ENCODE results near the gene NRCAM.

Gene NRCAM

DNA sequence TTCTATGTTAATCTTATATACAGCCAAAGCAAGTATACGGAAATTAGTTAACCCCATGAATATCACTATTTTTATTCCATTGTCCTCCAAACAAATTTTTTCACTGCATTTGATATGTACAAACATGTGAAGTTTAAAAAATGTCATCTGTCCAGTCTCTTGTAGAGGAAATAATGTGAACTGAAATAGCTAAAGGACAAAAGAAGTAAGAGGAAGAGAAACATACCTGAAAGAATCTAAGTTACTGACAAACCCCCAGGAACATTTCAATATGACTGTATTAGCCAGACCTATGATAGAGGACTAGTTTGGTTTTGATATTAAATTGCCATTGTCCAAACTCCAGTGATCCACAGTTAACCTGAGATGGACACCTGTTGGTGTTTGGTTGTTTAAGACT is 80.6 kb downstream of the NRCAM start:
- Histone ChIP-seq H3K27me3 (ENCODE audit: insufficient read depth, poor library complexity, severe bottlenecking) (no peaks in the 10 kb centered on the region), H3K36me3 (ENCODE audit: low read depth) (no peaks in the 10 kb centered on the region), H3K9me3 (ENCODE audit: severe bottlenecking) (no peaks in the 10 kb centered on the region), H3K4me1 (ENCODE audit: insufficient read depth, poor library complexity, severe bottlenecking) (no peaks in the 10 kb centered on the region), H3K27ac (ENCODE audit: poor library complexity, severe bottlenecking) (no peak overlapping the region), H3K4me3 (ENCODE audit: severe bottlenecking) (no peak overlapping the region)
- no peak for ATAC-seq (ENCODE audit: low read depth)
- TF ChIP-seq, protein P1, sequence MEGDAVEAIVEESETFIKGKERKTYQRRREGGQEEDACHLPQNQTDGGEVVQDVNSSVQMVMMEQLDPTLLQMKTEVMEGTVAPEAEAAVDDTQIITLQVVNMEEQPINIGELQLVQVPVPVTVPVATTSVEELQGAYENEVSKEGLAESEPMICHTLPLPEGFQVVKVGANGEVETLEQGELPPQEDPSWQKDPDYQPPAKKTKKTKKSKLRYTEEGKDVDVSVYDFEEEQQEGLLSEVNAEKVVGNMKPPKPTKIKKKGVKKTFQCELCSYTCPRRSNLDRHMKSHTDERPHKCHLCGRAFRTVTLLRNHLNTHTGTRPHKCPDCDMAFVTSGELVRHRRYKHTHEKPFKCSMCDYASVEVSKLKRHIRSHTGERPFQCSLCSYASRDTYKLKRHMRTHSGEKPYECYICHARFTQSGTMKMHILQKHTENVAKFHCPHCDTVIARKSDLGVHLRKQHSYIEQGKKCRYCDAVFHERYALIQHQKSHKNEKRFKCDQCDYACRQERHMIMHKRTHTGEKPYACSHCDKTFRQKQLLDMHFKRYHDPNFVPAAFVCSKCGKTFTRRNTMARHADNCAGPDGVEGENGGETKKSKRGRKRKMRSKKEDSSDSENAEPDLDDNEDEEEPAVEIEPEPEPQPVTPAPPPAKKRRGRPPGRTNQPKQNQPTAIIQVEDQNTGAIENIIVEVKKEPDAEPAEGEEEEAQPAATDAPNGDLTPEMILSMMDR (IDR thresholded peaks at IDR 0.05; ENCODE audit: poor library complexity, severe bottlenecking), result no peak
- DNase-seq (ENCODE audit: low spot score), result no peak

DNA sequence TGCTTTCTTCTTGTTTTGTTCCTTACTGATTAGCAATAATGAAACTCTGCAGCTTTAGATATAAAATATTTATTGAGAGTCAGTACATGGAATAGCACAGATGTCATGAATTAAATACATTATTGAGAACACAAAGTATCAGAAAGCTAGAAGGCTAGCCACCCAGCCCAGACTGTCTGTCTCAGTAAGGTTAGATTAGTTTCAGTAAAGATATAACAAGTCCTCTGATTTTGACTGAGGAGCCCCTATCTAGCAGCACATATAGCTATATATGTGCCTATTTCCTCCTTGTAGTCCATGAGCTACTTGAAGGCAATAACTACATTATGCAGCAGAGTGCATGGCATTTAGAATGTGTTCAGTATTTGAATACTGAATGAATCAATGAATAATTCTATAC is 81.3 kb downstream of the NRCAM start:
- no peak overlapping the region for H3K4me3 ChIP-seq (ENCODE audit: severe bottlenecking)
- H3K27me3 ChIP-seq (ENCODE audit: insufficient read depth, poor library complexity, severe bottlenecking), result no peaks in the 10 kb centered on the region
- H3K27ac ChIP-seq (ENCODE audit: poor library complexity, severe bottlenecking), result no peak overlapping the region
- H3K36me3 ChIP-seq (ENCODE audit: low read depth), result no peaks in the 10 kb centered on the region
- ATAC-seq (ENCODE audit: low read depth), result no peak
- TF ChIP-seq, protein P1 (IDR thresholded peaks at IDR 0.05; ENCODE audit: poor library complexity, severe bottlenecking), result no peak
- H3K4me1 ChIP-seq (ENCODE audit: insufficient read depth, poor library complexity, severe bottlenecking), result no peaks in the 10 kb centered on the region
- no peak for DNase-seq (ENCODE audit: low spot score)
- H3K9me3 ChIP-seq (ENCODE audit: severe bottlenecking), result no peaks in the 10 kb centered on the region

DNA sequence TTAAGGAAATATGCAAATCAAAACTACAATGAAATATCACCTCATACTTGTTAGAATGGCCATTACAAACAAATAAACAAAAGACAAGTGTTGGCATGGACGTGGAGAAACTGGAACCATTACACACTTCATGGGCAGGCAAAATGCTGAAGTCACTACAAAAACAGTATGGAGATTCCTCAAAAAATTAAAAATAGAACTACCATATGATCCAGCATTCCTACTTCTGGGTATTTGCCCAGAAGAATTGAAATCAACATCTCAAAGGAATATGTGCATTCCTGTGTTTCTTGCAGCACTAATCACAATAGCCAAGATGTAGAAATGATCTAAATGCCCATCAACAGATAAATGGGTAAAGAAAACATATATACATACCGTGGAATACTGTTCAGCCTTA is 83.6 kb downstream of the NRCAM start:
- Histone ChIP-seq H3K4me1 (ENCODE audit: insufficient read depth, poor library complexity, severe bottlenecking) (no peaks in the 10 kb centered on the region), H3K4me3 (ENCODE audit: severe bottlenecking) (no peak overlapping the region), H3K36me3 (ENCODE audit: low read depth) (no peaks in the 10 kb centered on the region), H3K27me3 (ENCODE audit: insufficient read depth, poor library complexity, severe bottlenecking) (no peaks in the 10 kb centered on the region), H3K9me3 (ENCODE audit: severe bottlenecking) (no peaks in the 10 kb centered on the region), H3K27ac (ENCODE audit: poor library complexity, severe bottlenecking) (no peak overlapping the region)
- no peak for ATAC-seq (ENCODE audit: low read depth)
- TF ChIP-seq, protein P1 (IDR thresholded peaks at IDR 0.05; ENCODE audit: poor library complexity, severe bottlenecking), result no peak
- no peak for DNase-seq (ENCODE audit: low spot score)

DNA sequence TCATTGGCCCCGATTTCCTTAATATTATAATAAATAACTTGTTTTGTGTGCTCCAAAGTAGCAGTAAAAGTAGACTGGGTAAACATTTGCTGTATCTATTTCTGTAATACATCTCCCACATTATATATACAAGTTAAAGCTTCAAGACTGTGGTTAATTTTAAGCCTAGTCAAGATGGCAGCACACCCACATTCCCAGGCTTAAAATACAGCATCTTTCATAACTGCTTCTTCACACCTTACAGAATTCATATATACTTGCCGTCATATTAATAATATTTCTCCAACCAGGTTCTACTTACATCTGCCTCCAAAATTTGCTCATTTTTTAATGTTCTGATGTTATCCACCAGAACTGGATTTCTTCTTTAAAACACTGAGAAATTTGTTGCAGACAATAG is 85.6 kb downstream of the NRCAM start:
- Histone ChIP-seq H3K36me3 (ENCODE audit: low read depth) (no peaks in the 10 kb centered on the region), H3K4me3 (ENCODE audit: severe bottlenecking) (no peak overlapping the region), H3K27me3 (ENCODE audit: insufficient read depth, poor library complexity, severe bottlenecking) (no peaks in the 10 kb centered on the region), H3K4me1 (ENCODE audit: insufficient read depth, poor library complexity, severe bottlenecking) (no peaks in the 10 kb centered on the region), H3K9me3 (ENCODE audit: severe bottlenecking) (no peaks in the 10 kb centered on the region), H3K27ac (ENCODE audit: poor library complexity, severe bottlenecking) (no peak overlapping the region)
- DNase-seq (ENCODE audit: low spot score) (no peak), ATAC-seq (ENCODE audit: low read depth) (no peak)
- TF ChIP-seq, protein P1 (IDR thresholded peaks at IDR 0.05; ENCODE audit: poor library complexity, severe bottlenecking), result no peak

DNA sequence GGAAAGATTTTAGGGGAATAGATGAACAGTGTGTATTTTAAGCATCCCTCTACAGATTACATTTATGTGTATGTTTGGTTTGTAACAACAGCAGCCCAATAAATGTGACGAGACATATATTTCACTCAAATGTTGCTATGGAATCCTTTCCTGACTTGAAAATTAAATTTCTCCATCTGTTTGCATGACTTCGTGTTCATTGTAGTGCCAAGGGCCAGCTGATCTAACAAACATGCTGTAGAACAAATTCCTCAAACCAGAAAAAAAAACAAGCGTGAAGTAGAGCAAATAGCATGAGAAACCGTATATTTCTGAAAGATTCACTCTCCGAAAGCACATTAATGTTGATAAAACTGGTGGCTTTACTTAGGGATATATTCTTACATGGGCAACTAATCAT is 87.8 kb downstream of the NRCAM start:
- Histone ChIP-seq H3K4me3 (ENCODE audit: severe bottlenecking) (no peak overlapping the region), H3K27ac (ENCODE audit: poor library complexity, severe bottlenecking) (no peak overlapping the region), H3K4me1 (ENCODE audit: insufficient read depth, poor library complexity, severe bottlenecking) (no peaks in the 10 kb centered on the region), H3K27me3 (ENCODE audit: insufficient read depth, poor library complexity, severe bottlenecking) (no peaks in the 10 kb centered on the region), H3K9me3 (ENCODE audit: severe bottlenecking) (no peaks in the 10 kb centered on the region), H3K36me3 (ENCODE audit: low read depth) (no peaks in the 10 kb centered on the region)
- DNase-seq (ENCODE audit: low spot score) (no peak), ATAC-seq (ENCODE audit: low read depth) (no peak)
- TF ChIP-seq, protein P1 (IDR thresholded peaks at IDR 0.05; ENCODE audit: poor library complexity, severe bottlenecking), result no peak

Measured in RWPE2 (cell line).